ENCODE results near the gene HYI.
"Not testable (repeated sequence)": the region's sequence is repeated elsewhere in the genome, so short reads cannot be mapped to it uniquely, and the experiment has no call there.

The HYI gene

DNA sequence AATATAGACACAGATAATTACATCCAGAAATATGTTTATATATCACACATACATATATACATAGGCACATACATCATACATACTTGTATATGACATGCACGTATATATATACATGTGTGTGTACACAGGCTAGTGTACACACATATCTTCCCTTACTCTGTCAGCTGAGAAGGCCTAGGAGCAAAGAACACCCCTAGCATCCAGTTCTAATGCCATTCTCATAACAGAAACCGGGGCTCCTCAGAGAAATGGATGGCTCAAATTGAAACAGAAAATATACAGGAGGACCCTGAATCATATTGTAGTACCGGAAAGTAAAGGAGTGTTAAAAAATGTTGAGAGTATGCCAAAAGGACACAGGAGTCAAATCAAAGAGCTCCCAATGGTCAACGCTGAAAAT, 19.7 kb upstream of the HYI start:
- TF ChIP-seq, protein P1, sequence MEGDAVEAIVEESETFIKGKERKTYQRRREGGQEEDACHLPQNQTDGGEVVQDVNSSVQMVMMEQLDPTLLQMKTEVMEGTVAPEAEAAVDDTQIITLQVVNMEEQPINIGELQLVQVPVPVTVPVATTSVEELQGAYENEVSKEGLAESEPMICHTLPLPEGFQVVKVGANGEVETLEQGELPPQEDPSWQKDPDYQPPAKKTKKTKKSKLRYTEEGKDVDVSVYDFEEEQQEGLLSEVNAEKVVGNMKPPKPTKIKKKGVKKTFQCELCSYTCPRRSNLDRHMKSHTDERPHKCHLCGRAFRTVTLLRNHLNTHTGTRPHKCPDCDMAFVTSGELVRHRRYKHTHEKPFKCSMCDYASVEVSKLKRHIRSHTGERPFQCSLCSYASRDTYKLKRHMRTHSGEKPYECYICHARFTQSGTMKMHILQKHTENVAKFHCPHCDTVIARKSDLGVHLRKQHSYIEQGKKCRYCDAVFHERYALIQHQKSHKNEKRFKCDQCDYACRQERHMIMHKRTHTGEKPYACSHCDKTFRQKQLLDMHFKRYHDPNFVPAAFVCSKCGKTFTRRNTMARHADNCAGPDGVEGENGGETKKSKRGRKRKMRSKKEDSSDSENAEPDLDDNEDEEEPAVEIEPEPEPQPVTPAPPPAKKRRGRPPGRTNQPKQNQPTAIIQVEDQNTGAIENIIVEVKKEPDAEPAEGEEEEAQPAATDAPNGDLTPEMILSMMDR (conservative IDR thresholded peaks at IDR 0.05; ENCODE audit: low read length): no peak
- no peak for DNase-seq (ENCODE audit: low read depth)
- no peak overlapping the region for H3K4me3 ChIP-seq (ENCODE audit: low read length)

DNA sequence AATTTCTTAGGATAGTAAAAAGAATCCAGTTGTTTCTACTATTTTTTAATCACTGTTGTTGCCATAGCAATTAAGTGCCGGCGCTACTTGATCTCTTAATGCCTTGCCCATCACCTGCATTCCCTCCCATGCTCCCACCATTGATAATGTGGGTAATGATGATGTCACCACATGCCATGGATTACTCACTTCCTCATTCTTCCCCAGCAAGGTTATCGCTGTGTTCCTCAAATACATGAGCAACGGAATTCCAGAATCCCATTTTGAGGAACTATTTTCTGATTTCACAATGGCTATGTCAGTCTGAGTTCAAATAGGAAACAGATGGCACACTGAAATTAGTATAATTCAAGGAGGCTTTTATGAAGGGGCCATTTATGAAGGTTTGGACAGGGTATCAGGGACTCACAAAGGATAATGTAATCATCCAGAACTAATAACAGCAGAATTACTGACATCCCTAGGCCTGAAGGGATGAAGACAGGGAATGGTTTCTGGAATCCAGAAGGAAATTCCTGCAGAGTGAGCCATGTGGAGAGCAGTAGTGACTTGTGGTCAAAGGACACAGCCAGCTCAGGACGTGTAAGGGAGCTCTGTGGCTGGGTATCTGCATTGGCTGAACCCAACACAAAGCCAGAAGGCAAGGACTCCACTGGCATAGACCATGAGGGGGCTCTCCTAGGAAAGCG, 18.9 kb upstream of the HYI start:
- peak; percentile 96 for DNase-seq (ENCODE audit: low read depth)
- not testable (repeated sequence) for H3K4me3 ChIP-seq (ENCODE audit: low read length)

- DNase-seq (ENCODE audit: low read depth): no peak
Observed at GRCh38 chr1:43472087-43472462, 18.3 kb upstream of the HYI start.

GRCh38 chr1:43469932-43470331, 16.2 kb upstream of the HYI start:
- TF ChIP-seq, protein P1 (conservative IDR thresholded peaks at IDR 0.05; ENCODE audit: low read length): no peak
- no peak for DNase-seq (ENCODE audit: low read depth)
- H3K4me3 ChIP-seq (ENCODE audit: low read length): no peak overlapping the region

More at GRCh38 chr1:43472087-43472462, 18.3 kb upstream of the HYI start:
- TF ChIP-seq, protein P1 (conservative IDR thresholded peaks at IDR 0.05; ENCODE audit: low read length): no peak
- no peak overlapping the region for H3K4me3 ChIP-seq (ENCODE audit: low read length)

DNA sequence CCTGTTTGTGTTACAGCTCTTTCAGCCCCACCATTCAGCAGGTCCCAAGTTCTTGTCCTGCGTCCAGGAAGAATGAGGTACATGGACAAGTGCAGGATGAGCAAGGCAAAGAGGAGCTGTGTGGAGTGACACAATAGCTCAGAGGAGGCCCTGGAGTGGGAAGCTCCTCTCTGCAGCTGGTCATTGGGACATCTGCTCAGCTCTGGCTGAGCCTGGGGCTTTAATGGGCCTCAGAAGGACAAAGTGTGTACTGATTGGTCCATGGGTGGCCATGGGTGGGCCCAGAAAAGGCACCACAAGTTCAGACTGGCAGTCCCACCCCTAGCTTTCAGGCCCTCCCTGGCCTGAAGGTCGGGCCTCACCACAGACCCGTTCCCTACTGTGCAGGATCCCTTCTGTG, 14.7 kb upstream of the HYI start:
- no peak for DNase-seq (ENCODE audit: low read depth)
- TF ChIP-seq, protein P1 (conservative IDR thresholded peaks at IDR 0.05; ENCODE audit: low read length): no peak

GRCh38 chr1:43466403-43466802, 12.7 kb upstream of the HYI start:
- TF ChIP-seq, protein P1 (conservative IDR thresholded peaks at IDR 0.05; ENCODE audit: low read length): no peak
- no peak overlapping the region for H3K4me3 ChIP-seq (ENCODE audit: low read length)

More for the DNA sequence above, 14.7 kb upstream of the HYI start:
- no peak overlapping the region for H3K4me3 ChIP-seq (ENCODE audit: low read length)

GRCh38 chr1:43465505-43466067, 11.9 kb upstream of the HYI start:
- TF ChIP-seq, protein P1 (conservative IDR thresholded peaks at IDR 0.05; ENCODE audit: low read length): no peak
- no peak for DNase-seq (ENCODE audit: low read depth)
- H3K4me3 ChIP-seq (ENCODE audit: low read length): no peak overlapping the region

More at GRCh38 chr1:43466403-43466802, 12.7 kb upstream of the HYI start:
- DNase-seq (ENCODE audit: low read depth): no peak

All from AG10803 (cell line).